IMR-90 (cell line): ENCODE measurements around the gene ZNF691. TPM values are rescaled to one million over a fixed set of nuclear protein-coding genes. Genes with fewer than 3 reads are reported as not detected.

Experiments used
- ATAC-seq: fragments of 200-7000 bp; cut with Tn5 transposase; 2 replicates; pipeline ENCODE4 v1.9.1; 2020; ENCODE audit warnings: low read depth, mild to moderate bottlenecking, moderate library complexity
- BruUV-seq: library from RNA; stranded (reverse); fragments of 400-500 nt; replicated peaks from 2 replicates; lab custom pipeline; 2021; lab: Mats Ljungman, UMichigan
- CTCF ChIA-PET: fragments of 300-600 bp; formaldehyde crosslinking; extraction: SDS; loops from one replicate; lab custom pipeline; 2021; ENCODE audit warnings: antibody characterized with exemption; lab: Yijun Ruan, JAX
- POLR2A ChIA-PET: fragments of 300-600 bp; sonication (Branson Sonifier 250); formaldehyde crosslinking; loops from one replicate; lab custom pipeline; 2022; ENCODE audit warnings: antibody characterized with exemption; ENCODE audit not compliant: unreplicated experiment; lab: Charles Lee
- DNase-seq: peaks from one replicate; pipeline ENCODE4 v3.0.0; 2013
- H2AFZ ChIP-seq: replicated peaks from 2 replicates; pipeline ENCODE3; 2013; ENCODE audit warnings: low read length, mild to moderate bottlenecking; ENCODE audit not compliant: poor library complexity
- H2AK5ac ChIP-seq: 2 replicates; pipeline ENCODE4 v1.6.1; 2013; ENCODE audit warnings: low read depth, low read length, inconsistent platforms
- H2AK9ac ChIP-seq: replicated peaks from 2 replicates; pipeline ENCODE3; 2013; ENCODE audit warnings: mild to moderate bottlenecking, low read depth, low read length, moderate library complexity; ENCODE audit not compliant: poor library complexity
- H2BK120ac ChIP-seq: 2 replicates; pipeline ENCODE4 v1.6.1; 2013; ENCODE audit warnings: low read depth, low read length, inconsistent platforms
- H2BK15ac ChIP-seq: 3 replicates; pipeline ENCODE4 v1.6.1; 2013; ENCODE audit warnings: low read depth, low read length, inconsistent platforms
- H2BK20ac ChIP-seq: 2 replicates; pipeline ENCODE4 v1.6.1; 2013; ENCODE audit warnings: low read depth, mild to moderate bottlenecking, inconsistent platforms, low read length, moderate library complexity
- H2BK5ac ChIP-seq: 2 replicates; pipeline ENCODE4 v1.6.1; 2013; ENCODE audit warnings: mild to moderate bottlenecking, low read depth, low read length, inconsistent platforms; ENCODE audit not compliant: poor library complexity, severe bottlenecking
- H3K14ac ChIP-seq: replicated peaks from 2 replicates; pipeline ENCODE4 v1.6.1; 2013; ENCODE audit warnings: low read depth, low read length, inconsistent platforms
- H3K18ac ChIP-seq: 2 replicates; pipeline ENCODE4 v1.6.1; 2013; ENCODE audit warnings: low read depth, low read length, control low read depth
- H3K23ac ChIP-seq: 2 replicates; pipeline ENCODE4 v1.6.1; 2013; ENCODE audit warnings: low read depth, low read length, inconsistent platforms
- H3K27ac ChIP-seq: 2 replicates; pipeline ENCODE4 v1.5.1; 2013; ENCODE audit warnings: mild to moderate bottlenecking, control low read depth, low read length; ENCODE audit not compliant: insufficient read depth
- H3K27me3 ChIP-seq: 2 replicates; pipeline ENCODE4 v1.6.1; 2013; ENCODE audit warnings: low read length; ENCODE audit not compliant: control insufficient read depth, insufficient read depth
- H3K36me3 ChIP-seq: 2 replicates; pipeline ENCODE4 v1.6.1; 2013; ENCODE audit warnings: low read length, mixed read lengths; ENCODE audit not compliant: control insufficient read depth, insufficient read depth
- H3K4ac ChIP-seq: 2 replicates; pipeline ENCODE4 v1.6.1; 2013; ENCODE audit warnings: low read depth, low read length, inconsistent platforms
- H3K4me1 ChIP-seq: 2 replicates; pipeline ENCODE4 v1.6.1; 2013; ENCODE audit warnings: low read length, mixed read lengths; ENCODE audit not compliant: control insufficient read depth, insufficient read depth
- H3K4me2 ChIP-seq: 2 replicates; pipeline ENCODE4 v1.6.1; 2013; ENCODE audit warnings: low read depth, mild to moderate bottlenecking, control low read depth, low read length, moderate library complexity
- H3K4me3 ChIP-seq: 2 replicates; pipeline ENCODE4 v1.5.1; 2013; ENCODE audit warnings: low read depth, mild to moderate bottlenecking, control low read depth, low read length, moderate library complexity; ENCODE audit not compliant: insufficient read depth
- H3K56ac ChIP-seq: 2 replicates; pipeline ENCODE4 v1.6.1; 2013; ENCODE audit warnings: low read length, inconsistent platforms; ENCODE audit not compliant: insufficient read depth; ENCODE audit errors: extremely low read depth
- H3K79me1 ChIP-seq, 2 experiments: 2 replicates each; pipeline ENCODE4 v1.6.1; 2013; ENCODE audit warnings: low read length in 2 of 2, inconsistent platforms in 1 of 2, low read depth in 1 of 2
- H3K9ac ChIP-seq: 2 replicates; pipeline ENCODE4 v1.6.1; 2013; ENCODE audit warnings: low read depth, low read length, control low read depth
- H3K9me1 ChIP-seq: 2 replicates; pipeline ENCODE4 v1.6.1; 2013; ENCODE audit warnings: low read length, inconsistent platforms; ENCODE audit not compliant: insufficient read depth
- H3K9me3 ChIP-seq: 2 replicates; pipeline ENCODE4 v1.6.1; 2013; ENCODE audit warnings: low read length; ENCODE audit not compliant: control insufficient read depth, insufficient read depth
- H4K20me1 ChIP-seq: 2 replicates; pipeline ENCODE4 v1.6.1; 2013; ENCODE audit warnings: low read length, inconsistent platforms; ENCODE audit not compliant: insufficient read depth
- H4K5ac ChIP-seq: 2 replicates; pipeline ENCODE4 v1.6.1; 2013; ENCODE audit warnings: mild to moderate bottlenecking, low read depth, low read length, control low read depth
- H4K8ac ChIP-seq, 2 experiments: 2 replicates each; pipeline ENCODE4 v1.6.1; 2013; ENCODE audit warnings: low read depth in 2 of 2, low read length in 2 of 2, control low read depth in 1 of 2, inconsistent platforms in 1 of 2
- H4K91ac ChIP-seq: 2 replicates; pipeline ENCODE4 v1.6.1; 2013; ENCODE audit warnings: low read depth, low read length, inconsistent platforms; ENCODE audit not compliant: insufficient read depth
- MAFK ChIP-seq: IDR thresholded peaks from 2 replicates; pipeline ENCODE4 v1.6.1; 2012; ENCODE audit warnings: low read depth, low read length, improper control_type of control experiment
- MAZ ChIP-seq: IDR thresholded peaks from 2 replicates; pipeline ENCODE4 v1.6.1; 2012; ENCODE audit warnings: low read depth, mild to moderate bottlenecking, low read length, improper control_type of control experiment, moderate library complexity, borderline replicate concordance
- NFE2L2 ChIP-seq: fragments of 150-350 bp; IDR thresholded peaks from 2 replicates; pipeline ENCODE4 v1.6.1; 2016; ENCODE audit warnings: low read depth, mild to moderate bottlenecking, low read length
- RAD21 ChIP-seq: IDR thresholded peaks from 2 replicates; pipeline ENCODE4 v1.6.1; 2012; ENCODE audit warnings: low read length, improper control_type of control experiment
- RCOR1 ChIP-seq: IDR thresholded peaks from 2 replicates; pipeline ENCODE4 v1.6.1; 2012; ENCODE audit warnings: mild to moderate bottlenecking, low read length, improper control_type of control experiment; ENCODE audit not compliant: insufficient replicate concordance
- RFX5 ChIP-seq: IDR thresholded peaks from 2 replicates; pipeline ENCODE4 v1.8.0; 2012; ENCODE audit warnings: low read depth, mild to moderate bottlenecking, low read length, moderate library complexity
- WGBS, 2 experiments: methylation state at CpG; one replicate each; pipeline versions ENCODE4 v1.1.5 to v1.1.7; 2013; ENCODE audit warnings: missing lambda C conversion rate in 2 of 2; ENCODE audit not compliant: insufficient read length in 1 of 2; ENCODE audit errors: extremely low coverage in 2 of 2; 5-methylcytosine and 5-hydroxymethylcytosine counted together
- dilution Hi-C: fragments of 300-500 bp; cut with HindIII; formaldehyde crosslinking; loops from one replicate; pipeline ENCODE4 v1.14.3; 2018; ENCODE audit warnings: low sequenced_read_pairs; ENCODE audit not compliant: unreplicated experiment
- in situ Hi-C: fragments of 300-500 bp; cut with MboI; formaldehyde crosslinking; loops from 3 replicates; pipeline ENCODE4 v1.14.3; 2019; ENCODE audit warnings: low sequenced_read_pairs, inconsistent platforms, mixed read lengths
- intact Hi-C: fragments of 100-400 bp; cut with micrococcal nuclease; formaldehyde crosslinking; loops from 2 replicates; pipeline ENCODE4 v1.10.0; 2022
- polyA plus RNA-seq, 3 experiments: library from polyadenylated mRNA; depleted of rRNA; stranded (reverse); fragments of >200 nt; gene quantifications; 2 replicates each; pipeline ENCODE4 v1.2.3, GENCODE V29; 2012; ENCODE audit warnings: low replicate concordance in 1 of 3
- total RNA-seq: library from RNA; depleted of rRNA; stranded (reverse); fragments of >200 nt; gene quantifications from 2 replicates; pipeline ENCODE4 v1.2.3, GENCODE V29; 2012
- TF ChIP-seq, protein P1 (sequence below): fragments of 150-350 bp; IDR thresholded peaks from 2 replicates; pipeline ENCODE4 v1.6.1; 2016; ENCODE audit warnings: low read depth, mild to moderate bottlenecking, low read length, moderate library complexity, borderline replicate concordance
- TF ChIP-seq, protein P2 (sequence below): conservative IDR thresholded peaks from 2 replicates; pipeline ENCODE4 v1.5.1; 2012; ENCODE audit warnings: mild to moderate bottlenecking, low read depth, low read length, improper control_type of control experiment
- TF ChIP-seq, protein P3 (sequence below): fragments of 150-350 bp; IDR thresholded peaks from 2 replicates; pipeline ENCODE4 v1.6.1; 2017; ENCODE audit warnings: mild to moderate bottlenecking, antibody characterized with exemption, low read length, low read depth

ZNF691 gene
- total and polyA plus RNA-seq, 2 of the 4 experiments (the other 2 are of a cell fraction): 6.8 to 13.6 TPM

DNA sequence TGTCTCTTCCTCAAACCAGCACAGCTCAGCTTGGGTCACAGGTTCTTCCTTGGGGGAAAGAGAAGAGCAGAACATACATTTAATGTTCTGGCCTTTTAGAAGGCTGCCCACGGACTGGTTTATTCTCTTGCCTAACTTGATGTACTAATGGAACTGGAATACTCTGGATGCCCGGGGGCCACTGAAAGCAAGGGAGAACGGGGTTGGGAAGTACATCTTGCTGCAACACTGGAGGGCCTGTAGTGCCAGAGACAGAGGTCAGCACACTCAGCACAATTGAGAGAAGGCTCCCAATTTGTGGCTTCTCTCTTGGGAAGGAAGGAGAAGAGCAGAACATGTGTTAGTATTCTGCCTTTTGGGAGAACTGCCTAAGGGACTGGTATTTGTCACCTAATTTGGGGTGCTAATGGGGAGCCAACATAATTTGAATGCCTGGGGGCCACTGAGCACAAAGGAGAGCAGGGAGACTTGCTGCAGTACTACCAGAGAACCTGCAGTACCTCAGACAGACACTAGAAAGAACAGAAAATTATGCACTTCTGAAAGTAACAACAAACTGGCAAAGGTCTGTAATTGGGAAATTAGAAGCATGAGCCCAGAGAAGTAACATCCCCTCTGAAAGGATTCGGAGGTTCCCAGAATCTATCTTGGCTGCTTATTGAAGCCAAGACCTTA is 14.1 kb downstream of the ZNF691 start:
- H3K9ac ChIP-seq: no peak overlapping the region
- H2BK5ac ChIP-seq: no peak overlapping the region
- H3K18ac ChIP-seq: no peak overlapping the region
- H3K27me3 ChIP-seq: peaks cover 4% of the 10 kb centered on the region
- H2AK9ac ChIP-seq: no peak overlapping the region
- H3K4me2 ChIP-seq: no peak overlapping the region
- no peak overlapping the region for H2BK120ac ChIP-seq
- CTCF ChIA-PET: no interaction called here
- POLR2A ChIA-PET: no interaction called here
- TF ChIP-seq, protein P1, sequence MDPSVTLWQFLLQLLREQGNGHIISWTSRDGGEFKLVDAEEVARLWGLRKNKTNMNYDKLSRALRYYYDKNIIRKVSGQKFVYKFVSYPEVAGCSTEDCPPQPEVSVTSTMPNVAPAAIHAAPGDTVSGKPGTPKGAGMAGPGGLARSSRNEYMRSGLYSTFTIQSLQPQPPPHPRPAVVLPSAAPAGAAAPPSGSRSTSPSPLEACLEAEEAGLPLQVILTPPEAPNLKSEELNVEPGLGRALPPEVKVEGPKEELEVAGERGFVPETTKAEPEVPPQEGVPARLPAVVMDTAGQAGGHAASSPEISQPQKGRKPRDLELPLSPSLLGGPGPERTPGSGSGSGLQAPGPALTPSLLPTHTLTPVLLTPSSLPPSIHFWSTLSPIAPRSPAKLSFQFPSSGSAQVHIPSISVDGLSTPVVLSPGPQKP: no peak
- TF ChIP-seq NFE2L2 (no peak), RFX5 (no peak), RCOR1 (no peak), MAZ (no peak), RAD21 (no peak), MAFK (no peak)
- TF ChIP-seq, protein P2, sequence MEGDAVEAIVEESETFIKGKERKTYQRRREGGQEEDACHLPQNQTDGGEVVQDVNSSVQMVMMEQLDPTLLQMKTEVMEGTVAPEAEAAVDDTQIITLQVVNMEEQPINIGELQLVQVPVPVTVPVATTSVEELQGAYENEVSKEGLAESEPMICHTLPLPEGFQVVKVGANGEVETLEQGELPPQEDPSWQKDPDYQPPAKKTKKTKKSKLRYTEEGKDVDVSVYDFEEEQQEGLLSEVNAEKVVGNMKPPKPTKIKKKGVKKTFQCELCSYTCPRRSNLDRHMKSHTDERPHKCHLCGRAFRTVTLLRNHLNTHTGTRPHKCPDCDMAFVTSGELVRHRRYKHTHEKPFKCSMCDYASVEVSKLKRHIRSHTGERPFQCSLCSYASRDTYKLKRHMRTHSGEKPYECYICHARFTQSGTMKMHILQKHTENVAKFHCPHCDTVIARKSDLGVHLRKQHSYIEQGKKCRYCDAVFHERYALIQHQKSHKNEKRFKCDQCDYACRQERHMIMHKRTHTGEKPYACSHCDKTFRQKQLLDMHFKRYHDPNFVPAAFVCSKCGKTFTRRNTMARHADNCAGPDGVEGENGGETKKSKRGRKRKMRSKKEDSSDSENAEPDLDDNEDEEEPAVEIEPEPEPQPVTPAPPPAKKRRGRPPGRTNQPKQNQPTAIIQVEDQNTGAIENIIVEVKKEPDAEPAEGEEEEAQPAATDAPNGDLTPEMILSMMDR: no peak
- TF ChIP-seq, protein P3, sequence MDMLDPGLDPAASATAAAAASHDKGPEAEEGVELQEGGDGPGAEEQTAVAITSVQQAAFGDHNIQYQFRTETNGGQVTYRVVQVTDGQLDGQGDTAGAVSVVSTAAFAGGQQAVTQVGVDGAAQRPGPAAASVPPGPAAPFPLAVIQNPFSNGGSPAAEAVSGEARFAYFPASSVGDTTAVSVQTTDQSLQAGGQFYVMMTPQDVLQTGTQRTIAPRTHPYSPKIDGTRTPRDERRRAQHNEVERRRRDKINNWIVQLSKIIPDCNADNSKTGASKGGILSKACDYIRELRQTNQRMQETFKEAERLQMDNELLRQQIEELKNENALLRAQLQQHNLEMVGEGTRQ: no peak
- no peak overlapping the region for H2AK5ac ChIP-seq
- no peak overlapping the region for H2BK15ac ChIP-seq
- in situ Hi-C loops (no loop called here), dilution Hi-C loops (no loop called here), intact Hi-C loops (no loop called here)
- no peak overlapping the region for H4K5ac ChIP-seq
- H3K36me3 ChIP-seq: no peaks in the 10 kb centered on the region
- DNase-seq: no peak
- BruUV-seq: no TSS peak
- H3K9me1 ChIP-seq: no peaks in the 10 kb centered on the region
- peaks cover 8% of the 10 kb centered on the region for H3K9me3 ChIP-seq
- H4K20me1 ChIP-seq: no peaks in the 10 kb centered on the region
- no peaks in the 10 kb centered on the region for H3K79me1 ChIP-seq
- ATAC-seq: no peak
- no peak overlapping the region for H3K56ac ChIP-seq
- H4K91ac ChIP-seq: no peak overlapping the region
- H3K14ac ChIP-seq: no peak overlapping the region
- no peak overlapping the region for H3K27ac ChIP-seq
- no peak overlapping the region for H4K8ac ChIP-seq
- no peaks in the 10 kb centered on the region for H3K4me1 ChIP-seq
- no peak overlapping the region for H3K23ac ChIP-seq
- no peak overlapping the region for H2BK20ac ChIP-seq
- no peak overlapping the region for H3K4ac ChIP-seq
- WGBS, 2 experiments: 100% methylated on average over 1 of the region's 4 CpGs; no CpG with 5 or more reads in 1 of the 2 experiments
- H3K4me3 ChIP-seq: no peak overlapping the region
- no peak overlapping the region for H2AFZ ChIP-seq
